ENCODE results near the gene HLA-DQB1. TPM values are rescaled to one million over a fixed set of nuclear protein-coding genes. Genes with fewer than 3 reads are reported as not detected.

The HLA-DQB1 gene
- total RNA-seq (2022; extraction: Qiagen RNA extraction): not detected in 5 replicates

DNA sequence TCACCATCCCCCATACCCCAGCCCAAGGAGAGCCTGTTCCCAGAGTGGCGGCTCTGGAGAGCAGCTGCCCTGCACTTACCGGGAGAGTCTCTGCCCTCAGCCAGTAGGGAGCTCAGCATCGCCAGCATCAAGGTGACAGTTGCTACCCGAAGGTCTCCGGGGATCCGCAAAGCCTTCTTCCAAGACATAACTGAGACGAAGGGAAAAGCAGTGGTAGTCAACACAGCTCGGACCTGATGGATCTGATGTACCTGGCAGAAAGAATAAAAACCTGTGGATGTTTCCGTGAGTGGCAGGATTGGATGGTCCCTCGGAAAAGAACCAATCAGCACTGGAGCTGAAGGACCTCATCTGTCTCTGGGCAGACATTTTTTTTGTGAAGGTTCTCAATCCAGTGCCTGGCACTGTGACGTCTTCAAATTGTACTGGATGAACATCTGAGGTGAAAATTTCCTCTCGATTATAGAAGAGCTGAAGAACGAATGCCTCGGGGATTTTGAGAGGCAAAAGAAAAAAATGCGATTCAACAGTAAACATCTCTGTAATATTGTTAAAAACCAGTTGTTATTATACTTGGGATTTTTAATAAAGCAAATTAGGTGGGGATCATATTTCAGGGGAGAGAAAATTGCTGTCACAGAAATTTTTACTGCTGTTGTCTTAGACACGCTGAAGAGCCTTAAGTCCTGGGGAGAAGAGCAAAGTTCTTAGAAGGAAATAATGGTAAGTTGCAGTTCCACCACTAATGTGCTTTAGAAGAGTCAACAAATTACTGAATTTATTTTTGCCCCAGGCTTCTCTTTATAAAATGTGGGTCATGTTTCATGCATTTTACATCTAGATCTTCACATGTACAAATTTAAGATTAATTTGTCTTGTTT is at the start of gene HLA-DQB1:
TSS of gene HLA-DQB1 (minus strand) at position 238 of the 881 bp plus-strand sequence. CDS start at position 188, 50 bp downstream.

GRCh38 chr6:32637219-32637880 is 29.1 kb downstream of the HLA-DQB1 start, which contains the start of gene HLA-DQA1:
HLA-DQA1 (plus strand) TSS chr6:32637406; CDS start chr6:32637459, 53 bp downstream.

Other genes with a start within 250 kb of the HLA-DQB1 start
- not detected in 5 replicates for gene HLA-DRA, start 226.8 kb downstream of the HLA-DQB1 start, total RNA-seq (2022; extraction: Qiagen RNA extraction)
- gene HLA-DRB5, start 136.4 kb downstream of the HLA-DQB1 start, total RNA-seq (2022; extraction: Qiagen RNA extraction): not detected in 5 replicates
- gene HLA-DRB1, start 76.8 kb downstream of the HLA-DQB1 start, total RNA-seq (2022; extraction: Qiagen RNA extraction): not detected in 5 replicates
- gene HLA-DQA1, start 29.3 kb downstream of the HLA-DQB1 start, total RNA-seq (2022; extraction: Qiagen RNA extraction): not detected in 5 replicates
- not detected in 5 replicates for gene HLA-DQA2, start 74.7 kb upstream of the HLA-DQB1 start, total RNA-seq (2022; extraction: Qiagen RNA extraction)
- gene HLA-DQB2, start 96.9 kb upstream of the HLA-DQB1 start, total RNA-seq (2022; extraction: Qiagen RNA extraction): not detected in 5 replicates
- gene HLA-DOB, start 150.3 kb upstream of the HLA-DQB1 start, total RNA-seq (2022; extraction: Qiagen RNA extraction): 0.10 to 0.21 TPM (median 0.15 TPM) in 5 replicates
- 16.7 to 19.1 TPM (median 18.1 TPM) in 5 replicates for gene TAP2, start 172.1 kb upstream of the HLA-DQB1 start, total RNA-seq (2022; extraction: Qiagen RNA extraction)
- 17.8 to 21.0 TPM (median 18.3 TPM) in 5 replicates for gene PSMB8, start 177.4 kb upstream of the HLA-DQB1 start, total RNA-seq (2022; extraction: Qiagen RNA extraction)
- gene TAP1, start 187.0 kb upstream of the HLA-DQB1 start, total RNA-seq (2022; extraction: Qiagen RNA extraction): 34.2 to 38.2 TPM (median 35.0 TPM) in 5 replicates
- gene PSMB9, start 187.5 kb upstream of the HLA-DQB1 start, total RNA-seq (2022; extraction: Qiagen RNA extraction): 14.2 to 22.6 TPM (median 18.0 TPM) in 5 replicates

Measured in A549 treated with Hydrocortisone at 1 μM for 4 hours (cell line).